NCI-H526 treated with DMSO at 0.1 percent for 48 hours (cell line): Measurements from ENCODE around the gene TRIOBP.
"Not testable (repeated sequence)": the region's sequence is repeated elsewhere in the genome, so short reads cannot be mapped to it uniquely, and the experiment has no call there.

Experiments
- DNase-seq: peaks from one replicate; lab custom pipeline; 2025; lab: John Stamatoyannopoulos, UW

TRIOBP gene

GRCh38 chr22:37778370-37779009 lies 81.6 kb downstream of the TRIOBP start:
- no peak for DNase-seq

DNA sequence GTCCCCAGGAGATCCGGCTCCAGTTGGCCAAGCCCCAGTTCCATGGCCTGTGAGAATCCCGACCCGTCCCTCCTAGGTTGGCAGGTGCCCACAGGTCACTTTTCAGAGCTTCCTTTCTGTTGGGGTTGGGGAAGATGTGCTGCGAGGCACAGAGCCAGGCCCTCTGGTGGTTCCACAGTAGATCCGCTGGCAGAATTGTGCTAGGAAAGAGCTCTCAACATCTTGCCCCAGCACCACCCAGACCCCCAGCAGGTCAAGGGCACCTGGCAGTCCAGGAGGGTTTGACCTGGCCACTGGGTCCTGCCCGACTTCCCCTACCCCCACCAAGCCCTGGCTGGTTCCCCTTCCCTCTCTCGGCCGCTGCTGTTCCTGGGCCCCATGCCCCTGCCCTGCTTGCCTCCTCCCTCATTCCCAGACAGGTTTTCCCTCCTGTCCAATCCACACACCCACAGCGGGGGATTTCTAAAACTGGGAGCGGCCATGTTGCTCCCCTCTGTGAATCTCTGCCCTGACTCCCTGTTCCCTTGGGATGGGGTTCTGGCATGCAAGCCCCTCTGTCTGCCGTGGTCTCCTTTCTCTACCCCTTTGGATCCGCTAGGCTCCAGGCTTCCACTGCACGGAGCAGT lies 84.7 kb downstream of the TRIOBP start:
- DNase-seq, result no peak

GRCh38 chr22:37782340-37783168 lies 85.7 kb downstream of the TRIOBP start:
- DNase-seq, result no peak

GRCh38 chr22:37784829-37785495 lies 88.1 kb downstream of the TRIOBP start:
- DNase-seq, result no peak

DNA sequence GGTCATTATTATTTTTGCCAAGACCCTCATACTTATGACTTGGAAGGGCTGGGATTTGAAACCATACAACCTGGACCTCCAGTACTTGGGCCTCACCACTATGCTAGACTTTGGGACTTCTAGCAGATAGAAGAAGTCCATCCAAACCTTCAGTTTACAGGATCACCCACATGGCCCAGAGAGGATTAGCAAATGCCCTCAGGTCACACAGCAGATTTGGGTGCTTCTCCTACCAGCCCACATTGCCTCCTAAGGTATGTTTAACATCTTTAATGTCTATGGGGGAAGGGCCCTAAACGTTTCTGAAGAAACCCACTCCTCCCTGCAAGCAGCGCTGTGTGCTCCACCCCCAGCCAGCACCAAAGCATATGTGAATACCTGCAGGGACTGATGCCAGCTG lies 93.4 kb downstream of the TRIOBP start:
- DNase-seq, result no peak

GRCh38 chr22:37792494-37792893 lies 95.6 kb downstream of the TRIOBP start:
- DNase-seq, result no peak

DNA sequence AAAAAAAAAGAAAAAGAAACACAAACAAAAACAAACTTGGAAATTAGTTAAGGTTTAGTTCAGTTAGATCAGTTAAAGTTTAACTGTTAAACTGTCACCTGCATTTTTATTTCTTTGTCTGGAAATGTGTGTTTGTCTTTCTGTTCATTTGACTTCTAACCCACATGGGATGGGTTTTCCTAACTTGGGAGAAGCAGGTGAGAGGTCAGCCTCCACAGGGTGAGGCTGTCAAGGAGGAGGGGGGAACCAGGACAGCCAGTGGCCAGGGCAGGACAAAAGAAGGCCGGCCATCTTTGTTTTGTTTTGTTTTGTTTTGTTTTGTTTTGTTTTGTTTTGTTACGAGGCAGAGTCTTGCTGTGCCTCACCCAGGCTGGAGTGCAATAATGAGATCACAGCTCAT lies 97.5 kb downstream of the TRIOBP start:
- no peak for DNase-seq

DNA sequence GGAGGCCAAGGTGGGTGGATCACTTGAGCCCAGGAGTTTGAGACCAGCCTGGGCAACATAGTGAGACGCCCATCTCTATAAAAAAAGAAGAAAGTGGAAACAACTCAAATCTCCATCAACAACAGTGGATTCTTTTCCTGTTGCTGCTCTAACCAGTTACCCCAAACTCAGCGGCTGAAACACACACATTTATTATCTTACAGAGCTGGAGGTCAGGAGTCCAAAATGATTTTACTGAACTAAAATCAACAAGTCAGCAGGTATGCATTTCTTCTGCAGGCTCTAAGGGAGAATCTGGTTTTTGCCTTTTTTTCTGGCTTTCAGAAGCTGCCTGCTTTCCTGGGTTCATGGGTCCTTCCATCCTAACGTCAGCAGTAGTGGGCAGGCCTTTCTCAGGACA lies 99.2 kb downstream of the TRIOBP start:
- no peak for DNase-seq

DNA sequence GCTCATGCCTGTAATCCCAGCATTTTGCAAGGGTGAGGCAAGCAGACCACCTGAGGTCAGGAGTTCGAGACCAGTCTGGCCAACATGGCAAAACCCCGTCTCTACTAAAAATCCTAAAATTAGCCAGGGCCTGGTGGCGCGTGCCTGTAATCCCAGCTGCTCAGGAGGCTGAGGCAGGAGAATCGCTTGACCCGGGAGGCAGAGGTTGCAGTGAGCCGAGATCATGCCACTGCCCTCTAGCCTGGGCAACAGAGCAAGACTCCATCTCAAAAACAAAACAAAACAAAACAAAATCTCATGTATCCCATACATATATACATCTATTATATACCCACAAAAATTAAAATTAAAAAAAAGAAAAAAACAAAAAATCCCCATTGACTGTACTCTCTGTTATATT lies 100.4 kb downstream of the TRIOBP start:
- not testable (repeated sequence) for DNase-seq

DNA sequence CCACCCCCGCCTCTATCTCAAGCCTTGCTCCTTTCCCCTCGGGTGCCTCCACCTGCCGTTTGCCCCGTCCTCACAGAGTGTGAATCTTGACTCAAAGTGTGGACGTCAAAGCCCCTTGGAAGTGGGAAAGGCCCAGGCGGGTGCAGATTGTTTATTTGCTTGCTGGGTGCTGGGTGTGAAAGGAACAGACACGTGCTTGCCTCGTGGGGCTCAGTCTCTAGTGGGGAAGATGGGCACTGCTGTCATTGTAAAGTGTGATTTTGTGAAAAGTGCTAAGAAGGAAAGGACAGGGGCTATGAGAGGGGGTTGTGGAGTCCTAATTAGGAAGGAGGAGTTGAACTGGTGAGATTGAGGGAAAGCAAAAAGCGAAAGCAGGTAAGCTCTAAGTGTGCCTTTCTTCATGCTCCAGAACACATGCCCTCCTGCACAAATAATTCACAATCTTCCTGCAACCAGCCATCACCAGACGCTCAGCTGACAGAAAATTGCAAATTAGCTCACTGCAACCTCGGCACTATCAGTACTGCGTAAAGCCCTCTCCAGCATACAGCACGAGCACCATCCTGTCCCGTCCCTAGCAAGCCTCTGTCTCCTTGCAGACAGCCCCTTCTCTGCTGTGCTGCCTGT lies 101.1 kb downstream of the TRIOBP start:
- no peak for DNase-seq

DNA sequence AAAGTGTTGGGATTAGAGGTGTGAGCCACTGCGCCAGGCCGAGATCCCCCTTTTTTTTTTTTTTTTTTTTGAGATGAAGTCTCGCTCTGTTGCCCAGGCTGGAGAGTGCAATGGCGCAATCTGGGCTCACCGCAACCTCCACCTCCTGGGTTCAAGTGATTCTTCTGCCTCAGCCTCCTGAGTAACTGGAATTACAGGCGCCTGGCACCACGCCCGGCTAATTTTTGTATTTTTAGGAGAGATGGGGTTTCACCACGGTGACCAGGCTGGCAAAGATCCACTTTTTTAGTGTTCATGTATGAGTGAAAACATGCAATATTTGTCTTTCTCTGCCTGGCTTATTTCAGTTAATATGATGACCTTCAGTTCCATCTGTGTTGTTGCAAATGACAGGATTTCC lies 103.1 kb downstream of the TRIOBP start:
- not testable (repeated sequence) for DNase-seq

DNA sequence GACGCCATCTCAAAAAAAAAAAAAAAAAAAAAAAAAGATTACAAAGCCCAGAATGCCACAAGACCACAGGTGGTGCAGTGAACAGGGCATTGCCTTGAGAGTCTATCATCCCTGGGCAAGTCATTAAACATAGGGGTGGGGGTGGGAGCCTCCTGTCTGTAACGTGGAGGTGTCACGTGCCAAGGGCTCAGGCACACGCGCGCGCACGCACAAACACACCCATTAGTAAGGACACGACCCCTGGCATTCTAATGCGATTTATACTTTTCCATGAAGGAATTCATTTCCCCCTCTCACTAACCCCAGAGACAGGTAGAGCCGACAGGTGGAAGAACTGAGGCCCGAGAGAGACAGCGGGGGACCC lies 105.1 kb downstream of the TRIOBP start:
- peak; percentile 48 for DNase-seq

DNA sequence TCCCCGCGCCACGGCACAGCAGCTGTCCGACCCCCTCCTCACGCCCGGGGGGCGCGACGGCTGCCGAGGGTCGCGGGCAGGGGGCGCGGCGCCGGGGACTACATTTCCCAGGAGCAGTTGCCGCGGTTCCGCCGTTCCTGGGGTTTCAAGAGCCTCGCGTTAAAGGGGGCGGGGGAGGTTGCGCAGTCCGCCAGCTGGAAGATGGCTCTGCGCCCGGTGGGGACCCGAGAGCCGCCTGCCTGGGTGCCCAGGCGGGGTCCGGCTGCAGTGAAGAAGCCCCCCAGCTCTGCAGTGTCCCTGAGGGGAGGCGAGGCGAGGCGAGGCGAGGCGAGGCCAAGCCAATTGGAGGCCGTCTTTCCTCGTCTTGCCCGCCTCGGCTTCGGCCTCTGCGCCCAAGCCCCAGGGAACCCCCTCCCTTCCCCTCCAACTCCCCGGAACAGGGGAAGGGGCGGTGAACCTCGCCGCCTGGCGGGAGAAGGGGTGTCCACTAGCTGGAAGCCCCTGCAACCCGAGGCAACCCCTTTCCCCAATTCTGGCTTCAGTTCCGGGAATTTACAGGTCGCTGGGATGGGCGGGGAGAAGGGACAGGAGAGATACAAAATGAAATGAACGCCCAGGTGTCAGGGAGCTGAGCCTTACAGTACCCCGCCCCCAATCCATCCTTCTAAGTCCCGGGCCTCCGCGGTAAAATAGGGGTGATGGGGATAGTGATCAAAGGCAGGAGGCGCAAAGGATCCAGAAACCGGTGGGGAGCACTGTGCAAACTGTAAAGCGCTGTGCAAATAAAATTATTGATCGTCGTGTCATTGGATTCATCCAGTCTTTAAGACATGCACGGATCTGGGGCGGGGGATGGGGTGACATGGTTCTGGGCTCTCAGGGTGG lies 105.7 kb downstream of the TRIOBP start:
- DNase-seq, result peak; percentile 68

DNA sequence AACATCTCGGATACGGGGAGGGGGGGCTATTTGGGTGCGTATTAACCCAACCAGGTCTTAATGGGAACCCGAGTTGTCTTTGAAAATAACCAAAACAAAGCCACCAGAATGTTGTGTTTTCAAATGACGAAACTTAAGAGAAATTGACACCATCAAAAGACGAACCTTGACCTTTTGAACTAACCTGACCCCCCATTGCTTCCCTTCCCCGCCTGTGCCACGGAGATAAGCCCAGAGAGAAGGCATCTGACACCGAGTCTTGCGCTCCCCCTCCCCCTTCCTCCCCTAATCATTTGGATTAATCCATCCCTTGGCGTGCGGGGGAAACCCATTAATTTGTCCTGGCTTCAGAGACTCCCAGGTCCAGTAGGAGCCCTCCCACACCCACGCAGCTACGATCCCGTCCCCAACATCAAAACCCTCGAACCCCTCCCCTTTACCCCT lies 106.4 kb downstream of the TRIOBP start:
- DNase-seq, result peak; percentile 66

GRCh38 chr22:37803639-37804351 lies 106.9 kb downstream of the TRIOBP start:
- DNase-seq, result peak; percentile 66

- no peak for DNase-seq
Observed at GRCh38 chr22:37804352-37804880, 107.6 kb downstream of the TRIOBP start.

DNA sequence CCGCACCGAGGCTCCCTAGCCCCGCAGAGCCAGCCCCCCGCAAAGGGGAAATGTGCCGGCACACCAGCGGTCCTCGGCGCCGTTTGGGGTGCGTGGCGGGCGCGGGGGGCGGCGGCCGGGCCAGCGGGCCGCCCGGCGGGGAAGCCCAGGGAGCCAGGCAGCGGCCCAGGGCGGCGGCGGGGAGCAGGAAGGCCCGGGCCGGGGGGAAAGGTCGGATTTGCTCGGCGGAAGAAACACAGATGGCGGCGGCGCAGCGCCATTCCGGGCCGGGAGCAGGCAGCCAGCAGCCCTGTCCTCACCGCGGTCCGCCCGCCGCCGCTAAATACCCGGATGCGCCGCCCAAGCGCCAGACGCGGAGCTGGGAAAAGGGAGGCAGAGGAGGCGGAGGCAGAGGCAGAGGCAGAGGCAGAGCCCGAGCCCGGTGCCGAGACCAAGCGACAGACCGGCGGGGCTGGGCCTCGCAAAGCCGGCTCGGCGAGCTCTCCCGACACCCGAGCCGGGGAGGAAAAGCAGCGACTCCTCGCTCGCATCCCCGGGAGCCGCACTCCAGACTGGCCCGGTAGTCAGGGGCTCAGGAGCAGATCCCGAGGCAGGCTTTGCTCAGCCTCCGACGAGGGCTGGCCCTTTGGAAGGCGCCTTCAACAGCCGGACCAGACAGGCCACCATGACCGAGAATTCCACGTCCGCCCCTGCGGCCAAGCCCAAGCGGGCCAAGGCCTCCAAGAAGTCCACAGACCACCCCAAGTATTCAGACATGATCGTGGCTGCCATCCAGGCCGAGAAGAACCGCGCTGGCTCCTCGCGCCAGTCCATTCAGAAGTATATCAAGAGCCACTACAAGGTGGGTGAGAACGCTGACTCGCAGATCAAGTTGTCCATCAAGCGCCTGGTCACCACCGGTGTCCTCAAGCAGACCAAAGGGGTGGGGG lies 108.3 kb downstream of the TRIOBP start:
- peak; percentile 62 for DNase-seq

DNA sequence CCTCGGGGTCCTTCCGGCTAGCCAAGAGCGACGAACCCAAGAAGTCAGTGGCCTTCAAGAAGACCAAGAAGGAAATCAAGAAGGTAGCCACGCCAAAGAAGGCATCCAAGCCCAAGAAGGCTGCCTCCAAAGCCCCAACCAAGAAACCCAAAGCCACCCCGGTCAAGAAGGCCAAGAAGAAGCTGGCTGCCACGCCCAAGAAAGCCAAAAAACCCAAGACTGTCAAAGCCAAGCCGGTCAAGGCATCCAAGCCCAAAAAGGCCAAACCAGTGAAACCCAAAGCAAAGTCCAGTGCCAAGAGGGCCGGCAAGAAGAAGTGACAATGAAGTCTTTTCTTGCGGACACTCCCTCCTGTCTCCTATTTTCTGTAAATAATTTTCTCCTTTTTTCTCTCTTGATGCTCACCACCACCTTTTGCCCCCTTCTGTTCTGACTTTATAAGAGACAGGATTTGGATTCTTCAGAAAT lies 109.0 kb downstream of the TRIOBP start:
- no peak for DNase-seq
